ENCODE measurements around the gene TBC1D22A.

- no peak for TF ChIP-seq POLR2A (IDR thresholded peaks at IDR 0.05; ENCODE audit: low read length)
- TF ChIP-seq GATA1 (IDR thresholded peaks at IDR 0.05; ENCODE audit: low read depth, low read length) = no peak
Observed at GRCh38 chr22:47029244-47030074, 267.0 kb downstream of the TBC1D22A start.
